A549 (cell line): ENCODE data around the gene TRAPPC11.
"Not testable (repeated sequence)": the region's sequence is repeated elsewhere in the genome, so short reads cannot be mapped to it uniquely, and the experiment has no call there.

Experiments used
- ESRRA ChIP-seq: fragments of 150-350 bp; IDR thresholded peaks from 2 replicates; pipeline ENCODE4 v1.6.1; 2014; ENCODE audit warnings: mild to moderate bottlenecking, low read length, borderline replicate concordance
- HOXA7 ChIP-seq: fragments of 250-450 bp; sonication (Bioruptor Pico); IDR thresholded peaks from 2 replicates; pipeline ENCODE4 v1.5.0; 2020; ENCODE audit warnings: mild to moderate bottlenecking, moderate library complexity
- POLR2A ChIP-seq: IDR thresholded peaks from 2 replicates; pipeline ENCODE4 v1.6.1; 2012; ENCODE audit warnings: mild to moderate bottlenecking, low read length
- TF ChIP-seq, protein P1 (sequence below): fragments of >200 bp; sonication (Bioruptor Twin); formaldehyde crosslinking; IDR thresholded peaks from 3 replicates; pipeline ENCODE4 v1.5.1; 2016

- TF ChIP-seq POLR2A; HOXA7 (CRISPR knock-in tag); ESRRA: not testable (repeated sequence)
- TF ChIP-seq, protein P1, sequence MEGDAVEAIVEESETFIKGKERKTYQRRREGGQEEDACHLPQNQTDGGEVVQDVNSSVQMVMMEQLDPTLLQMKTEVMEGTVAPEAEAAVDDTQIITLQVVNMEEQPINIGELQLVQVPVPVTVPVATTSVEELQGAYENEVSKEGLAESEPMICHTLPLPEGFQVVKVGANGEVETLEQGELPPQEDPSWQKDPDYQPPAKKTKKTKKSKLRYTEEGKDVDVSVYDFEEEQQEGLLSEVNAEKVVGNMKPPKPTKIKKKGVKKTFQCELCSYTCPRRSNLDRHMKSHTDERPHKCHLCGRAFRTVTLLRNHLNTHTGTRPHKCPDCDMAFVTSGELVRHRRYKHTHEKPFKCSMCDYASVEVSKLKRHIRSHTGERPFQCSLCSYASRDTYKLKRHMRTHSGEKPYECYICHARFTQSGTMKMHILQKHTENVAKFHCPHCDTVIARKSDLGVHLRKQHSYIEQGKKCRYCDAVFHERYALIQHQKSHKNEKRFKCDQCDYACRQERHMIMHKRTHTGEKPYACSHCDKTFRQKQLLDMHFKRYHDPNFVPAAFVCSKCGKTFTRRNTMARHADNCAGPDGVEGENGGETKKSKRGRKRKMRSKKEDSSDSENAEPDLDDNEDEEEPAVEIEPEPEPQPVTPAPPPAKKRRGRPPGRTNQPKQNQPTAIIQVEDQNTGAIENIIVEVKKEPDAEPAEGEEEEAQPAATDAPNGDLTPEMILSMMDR: not testable (repeated sequence)
Measured at GRCh38 chr4:183627286-183627685, 31.8 kb upstream of the TRAPPC11 start.
